Measurements from ENCODE around the gene GORASP1. TPM values are rescaled to one million over a fixed set of nuclear protein-coding genes. Genes with fewer than 3 reads are reported as not detected.

GORASP1 gene
- total RNA-seq = 48.8 TPM

GRCh38 chr3:39107388-39108199 lies at the start of gene GORASP1, which contains the start of gene TTC21A:
Gene GORASP1 (minus strand): TSS chr3:39107627. CDS start chr3:39107541, 86 bp downstream.
Gene TTC21A (plus strand): TSS chr3:39107680. CDS start chr3:39107838, 158 bp downstream.

GRCh38 chr3:39051649-39052561 lies 55.5 kb downstream of the GORASP1 start, which contains the start of the genes SCN11A and WDR48:
Gene SCN11A (minus strand): TSS chr3:39051944. CDS start chr3:38950362, 101,582 bp downstream.
Gene WDR48 (plus strand): TSS chr3:39052016. CDS start chr3:39052026, 10 bp downstream.

Other genes with a start within 250 kb of the GORASP1 start
- 0.63 TPM for gene SCN11A, start 55.7 kb downstream of the GORASP1 start, total RNA-seq
- gene WDR48, start 55.6 kb downstream of the GORASP1 start, total RNA-seq = 87.3 TPM
- 12.8 TPM for gene TTC21A, start 53 bp upstream of the GORASP1 start, total RNA-seq
- gene CSRNP1, start 46.0 kb upstream of the GORASP1 start, total RNA-seq = 4.1 TPM
- gene XIRP1, start 85.0 kb upstream of the GORASP1 start, total RNA-seq = not detected
- 11.6 TPM for gene CX3CR1, start 172.4 kb upstream of the GORASP1 start, total RNA-seq
- not detected for gene CCR8, start 222.1 kb upstream of the GORASP1 start, total RNA-seq

Data from parietal lobe (tissue), 1 donor.